B cell (primary cell): Measurements from ENCODE around the gene MFAP5. TPM values are rescaled to one million over a fixed set of nuclear protein-coding genes. Genes with fewer than 3 reads are reported as not detected.

Source experiments
- ATAC-seq: fragments of 200-7000 bp; cut with Tn5 transposase; one replicate; pipeline ENCODE4 v1.10.0; 2021; ENCODE audit warnings: low read depth, mild to moderate bottlenecking, moderate number of reproducible peaks, moderate library complexity
- CTCF ChIA-PET: fragments of 350-600 bp; sonication (Branson Sonifier 250); formaldehyde crosslinking; loops from one replicate; lab custom pipeline; 2021; ENCODE audit warnings: antibody characterized with exemption, inconsistent platforms; lab: Charles Lee
- POLR2A ChIA-PET: fragments of 350-600 bp; sonication (Branson Sonifier 250); formaldehyde crosslinking; loops from one replicate; lab custom pipeline; 2021; ENCODE audit warnings: antibody characterized with exemption; lab: Charles Lee
- DNase-seq: peaks from one replicate; pipeline ENCODE4 v3.0.0; 2013
- H2AFZ ChIP-seq: 2 replicates; pipeline ENCODE4 v1.6.1; 2012; ENCODE audit warnings: mild to moderate bottlenecking, low read depth, low read length; ENCODE audit not compliant: insufficient read depth, poor library complexity, severe bottlenecking
- H3K27ac ChIP-seq, 2 donors: 1 replicate in 1 of 2; 2 replicates in 1 of 2; pipeline ENCODE4 v1.5.1; 2012 to 2013; ENCODE audit warnings: low read length in 2 of 2, mild to moderate bottlenecking in 2 of 2, moderate library complexity in 1 of 2
- H3K27me3 ChIP-seq, 4 experiments: fragments of 200-600 bp in 1 of 4; sonication (generic) in 1 of 4; replicated peaks in 1 of 4; 1 replicate in 2 of 4; 2 replicates in 2 of 4; pipeline versions ENCODE4 v1.6.1 to v1.7.0; 2013 to 2016; ENCODE audit warnings: low read length in 3 of 4, mild to moderate bottlenecking in 2 of 4, mixed read lengths in 1 of 4, moderate library complexity in 1 of 4; ENCODE audit not compliant: insufficient read depth in 4 of 4, control insufficient read depth in 3 of 4; ENCODE audit errors: control extremely low read depth in 1 of 4
- H3K36me3 ChIP-seq, 2 experiments: replicated peaks in 1 of 2; 1 replicate in 1 of 2; 2 replicates in 1 of 2; pipeline versions ENCODE4 v1.6.1 to v1.7.1; 2013; ENCODE audit warnings: low read length in 1 of 2; ENCODE audit not compliant: insufficient read depth in 2 of 2, control insufficient read depth in 1 of 2; ENCODE audit errors: control extremely low read depth in 1 of 2, extremely low read depth in 1 of 2
- H3K4me1 ChIP-seq, 2 donors: fragments of 200-600 bp in 1 of 2; sonication (generic) in 1 of 2; 1 replicate in 1 of 2; 2 replicates in 1 of 2; pipeline versions ENCODE4 v1.5.1 to v1.6.1; 2013 to 2017; ENCODE audit warnings: low read length in 2 of 2; ENCODE audit not compliant: control insufficient read depth in 2 of 2, insufficient read depth in 2 of 2
- H3K4me2 ChIP-seq: replicated peaks from 2 replicates; pipeline ENCODE3; 2012; ENCODE audit warnings: mild to moderate bottlenecking, low read depth, low read length; ENCODE audit not compliant: poor library complexity, severe bottlenecking
- H3K4me3 ChIP-seq, 5 experiments: fragments of 200-600 bp in 1 of 5; sonication (generic) in 1 of 5; 1 replicate in 3 of 5; 2 replicates in 2 of 5; pipeline versions ENCODE4 v1.5.1 to v1.7.0; 2011 to 2016; ENCODE audit warnings: low read length in 4 of 5, mild to moderate bottlenecking in 4 of 5, low read depth in 2 of 5, control low read depth in 1 of 5, moderate library complexity in 1 of 5; ENCODE audit not compliant: insufficient read depth in 1 of 5; ENCODE audit errors: control extremely low read depth in 1 of 5, extremely low read depth in 1 of 5
- H3K79me2 ChIP-seq: fragments of 200-600 bp; sonication (generic); one replicate; pipeline ENCODE4 v1.6.0; 2016; ENCODE audit warnings: low read length; ENCODE audit not compliant: control insufficient read depth, insufficient read depth
- H3K9ac ChIP-seq: fragments of 200-600 bp; sonication (generic); 2 replicates; pipeline ENCODE4 v1.6.1; 2017; ENCODE audit warnings: mild to moderate bottlenecking, low read length, moderate library complexity
- H3K9me3 ChIP-seq, 3 donors: one replicate each; pipeline versions ENCODE4 v1.6.1 to v1.7.1; 2013; ENCODE audit warnings: low read length in 2 of 3; ENCODE audit not compliant: control insufficient read depth in 2 of 3, insufficient read depth in 1 of 3; ENCODE audit errors: control extremely low read depth in 1 of 3
- H4K20me1 ChIP-seq: 2 replicates; pipeline ENCODE4 v1.6.0; 2012; ENCODE audit warnings: mild to moderate bottlenecking, low read length; ENCODE audit not compliant: insufficient read depth, control insufficient read depth, poor library complexity, severe bottlenecking
- H3K27ac Mint-ChIP-seq: one replicate; pipeline ENCODE4 v1.8.0; 2021; ENCODE audit warnings: mixed read lengths
- H3K27me3 Mint-ChIP-seq: one replicate; pipeline ENCODE4 v1.8.0; 2021; ENCODE audit warnings: mixed read lengths
- H3K4me1 Mint-ChIP-seq: one replicate; pipeline ENCODE4 v1.8.0; 2021; ENCODE audit warnings: mixed read lengths
- H3K4me3 Mint-ChIP-seq: one replicate; pipeline ENCODE4 v1.8.0; 2021; ENCODE audit warnings: mixed read lengths
- H3K9me3 Mint-ChIP-seq: one replicate; pipeline ENCODE4 v1.8.0; 2022; ENCODE audit warnings: mixed read lengths; ENCODE audit not compliant: insufficient read depth
- CTCF ChIP-seq: fragments of 200-600 bp; IDR thresholded peaks from one replicate; pipeline ENCODE4 v1.8.0; 2022; ENCODE audit warnings: antibody characterized with exemption, mild to moderate bottlenecking
- EZH2 ChIP-seq: IDR thresholded peaks from 2 replicates; pipeline ENCODE4 v1.6.1; 2012; ENCODE audit warnings: borderline replicate concordance, low read depth, mild to moderate bottlenecking, moderate library complexity, low read length; ENCODE audit not compliant: insufficient read depth, poor library complexity, severe bottlenecking
- WGBS: methylation state at CpG from one replicate; pipeline ENCODE4 v1.1.5; 2013; ENCODE audit warnings: missing lambda C conversion rate; ENCODE audit not compliant: insufficient coverage; 5-methylcytosine and 5-hydroxymethylcytosine counted together
- intact Hi-C: fragments of 100-400 bp; cut with micrococcal nuclease; formaldehyde crosslinking; loops from one replicate; pipeline ENCODE4 v1.10.0; 2022
- polyA plus RNA-seq: library from polyadenylated mRNA; depleted of rRNA; stranded (reverse); fragments of >200 nt; gene quantifications from 2 replicates; pipeline ENCODE4 v1.2.3, GENCODE V29; 2012
- total RNA-seq, 2 donors: library from RNA; stranded (reverse); fragments of 120-200 nt in 1 of 2; gene quantifications; 1 replicate in 1 of 2; 2 replicates in 1 of 2; pipeline versions ENCODE4 v1.2.3 to v1.2.4, GENCODE V29; 2013 to 2022

The MFAP5 gene
- total and polyA plus RNA-seq, 2 donors (not counting 1 experiment from before 2014, with no cell fraction given): 0.31 to 0.94 TPM

- CTCF ChIA-PET: interaction anchor here (0.7 to 1.1 kb wide), 2 partner anchors 98 to 153 kb away, joined by 3 to 4 read pairs; no protein-coding TSS in a partner anchor
- Histone ChIP-seq H3K27me3 (no peaks in the 10 kb centered on the region), H3K4me2 (no peak overlapping the region), H3K9me3 (no peaks in the 10 kb centered on the region), H3K36me3 (no peaks in the 10 kb centered on the region), H3K79me2 (no peaks in the 10 kb centered on the region), H2AFZ (no peak overlapping the region), H4K20me1 (no peaks in the 10 kb centered on the region), H3K9ac (no peak overlapping the region), H3K27ac (no peak overlapping the region), H3K4me3 (no peak overlapping the region), H3K4me1 (peaks cover 20 to 22% of the 10 kb centered on the region in 2 donors)
- no peak overlapping the region for H3K4me3 Mint-ChIP-seq
- peaks cover 24% of the 10 kb centered on the region for H3K4me1 Mint-ChIP-seq
- H3K27me3 Mint-ChIP-seq: no peaks in the 10 kb centered on the region
- POLR2A ChIA-PET: interaction anchor here (1.1 kb wide), 1 partner anchor 307 kb away, joined by 3 read pairs; the partner anchor contains the start of gene M6PR
- H3K27ac Mint-ChIP-seq: peak overlapping the region; percentile 3
- intact Hi-C loops: no loop called here
- no peaks in the 10 kb centered on the region for H3K9me3 Mint-ChIP-seq
- TF ChIP-seq CTCF: no peak
- DNase-seq (no peak), ATAC-seq (no peak)
- no CpG with 5 or more reads among the region's 1 CpG for WGBS
Measured at GRCh38 chr12:8642775-8643174, 19.9 kb downstream of the MFAP5 start.

GRCh38 chr12:8639936-8640335 lies 22.7 kb downstream of the MFAP5 start:
- Histone ChIP-seq H3K9me3 (no peaks in the 10 kb centered on the region), H3K36me3 (no peaks in the 10 kb centered on the region), H3K27me3 (no peaks in the 10 kb centered on the region), H3K4me3 (no peak overlapping the region), H3K9ac (no peak overlapping the region), H2AFZ (no peak overlapping the region), H3K79me2 (no peaks in the 10 kb centered on the region), H3K4me2 (no peak overlapping the region), H3K27ac (no peak overlapping the region), H4K20me1 (no peaks in the 10 kb centered on the region), H3K4me1 (peaks cover 11% of the 10 kb centered on the region in 2 donors)
- no peak overlapping the region for H3K4me3 Mint-ChIP-seq
- ATAC-seq (no peak), DNase-seq (no peak)
- peaks cover 14% of the 10 kb centered on the region for H3K4me1 Mint-ChIP-seq
- intact Hi-C loops: no loop called here
- no peaks in the 10 kb centered on the region for H3K9me3 Mint-ChIP-seq
- no peaks in the 10 kb centered on the region for H3K27me3 Mint-ChIP-seq
- peak overlapping the region; percentile 15 for H3K27ac Mint-ChIP-seq
- TF ChIP-seq CTCF: no peak
- TF ChIP-seq EZH2: no peak
- ChIA-PET POLR2A (no interaction called here), CTCF (no interaction called here)
- no CpG with 5 or more reads among the region's 2 CpGs for WGBS
